NCI-H2029 (cell line): ENCODE measurements around the gene RUVBL2.

Experiments used
- DNase-seq: peaks from one replicate; lab custom pipeline; 2025; lab: John Stamatoyannopoulos, UW

The RUVBL2 gene

DNA sequence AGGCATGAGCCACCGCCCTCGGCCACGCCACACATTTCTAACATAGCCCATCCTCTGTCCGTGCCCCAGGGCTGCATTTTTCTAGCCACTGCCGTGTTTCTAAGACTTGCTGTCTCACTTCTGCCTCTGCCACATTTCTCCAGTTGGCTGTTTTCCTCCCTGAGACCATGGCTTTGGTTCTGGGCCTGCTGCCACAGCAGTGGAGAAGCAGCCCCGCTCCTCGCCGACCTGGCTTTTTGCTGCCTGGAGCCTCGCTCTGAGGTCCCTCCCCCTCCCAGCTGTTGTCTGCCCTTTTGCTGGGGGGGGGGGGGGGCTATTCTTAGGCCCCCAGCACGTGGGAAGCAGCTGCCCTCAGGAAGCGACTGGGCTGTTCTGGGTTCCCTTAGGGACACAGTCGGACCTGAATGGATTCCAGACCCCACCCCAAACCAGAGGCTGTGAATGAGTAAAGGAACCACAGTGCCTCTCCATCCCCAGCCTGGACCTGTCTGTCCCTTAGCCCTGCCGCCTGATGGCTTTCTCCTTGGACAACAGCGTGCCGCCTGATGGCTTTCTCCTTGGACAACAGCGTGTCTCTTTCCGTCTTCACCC is 3.9 kb upstream of the RUVBL2 start:
- no peak for DNase-seq

DNA sequence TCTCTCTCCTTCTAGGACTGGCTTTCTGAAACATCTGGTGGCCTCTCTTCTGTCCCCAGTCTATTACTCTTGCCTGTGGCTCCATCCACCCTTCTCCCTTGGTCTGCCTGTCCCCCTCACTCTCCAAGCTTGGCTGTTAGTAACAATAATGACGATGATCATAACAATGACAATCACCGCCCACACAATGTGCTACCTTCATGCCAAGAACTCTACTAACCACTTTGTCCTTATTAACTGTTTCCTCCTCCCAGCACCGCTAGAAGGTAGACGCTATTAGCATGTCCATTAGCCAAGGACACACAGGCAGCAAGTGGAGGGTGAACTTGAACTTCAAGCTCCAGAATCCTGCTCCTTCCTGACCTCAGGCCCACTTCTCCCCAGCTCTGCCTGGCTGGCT is 3.3 kb upstream of the RUVBL2 start:
- no peak for DNase-seq

DNA sequence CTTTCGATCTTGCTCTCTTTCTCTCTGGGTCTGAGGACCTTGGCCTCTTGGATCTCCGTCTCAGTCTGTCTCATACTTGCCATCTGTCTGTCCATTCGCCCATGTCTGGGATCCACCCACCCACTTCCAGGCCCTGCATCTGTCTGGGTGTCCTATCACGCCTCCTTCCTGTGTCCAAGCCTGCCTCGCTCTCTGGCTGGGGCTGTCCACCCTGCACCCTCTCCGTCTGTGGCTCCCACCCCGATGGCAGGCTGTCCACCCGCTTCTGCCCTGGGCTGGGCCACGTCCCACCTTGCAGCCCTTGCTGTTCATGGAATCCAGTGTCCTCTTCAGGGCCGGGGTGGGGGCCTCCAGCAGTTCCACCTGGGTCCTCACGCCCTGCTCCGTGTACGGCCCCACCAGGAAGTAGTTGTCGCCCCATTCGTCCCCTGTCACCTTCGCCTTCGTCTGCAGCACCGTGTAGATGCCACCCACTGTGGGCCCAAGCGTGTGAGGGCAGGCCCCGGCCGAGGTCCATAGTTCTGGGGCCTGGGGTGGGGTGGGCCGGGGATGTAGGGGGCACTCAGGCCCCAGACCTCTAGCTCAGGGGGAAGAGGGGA is 2.6 kb upstream of the RUVBL2 start:
- DNase-seq = no peak

DNA sequence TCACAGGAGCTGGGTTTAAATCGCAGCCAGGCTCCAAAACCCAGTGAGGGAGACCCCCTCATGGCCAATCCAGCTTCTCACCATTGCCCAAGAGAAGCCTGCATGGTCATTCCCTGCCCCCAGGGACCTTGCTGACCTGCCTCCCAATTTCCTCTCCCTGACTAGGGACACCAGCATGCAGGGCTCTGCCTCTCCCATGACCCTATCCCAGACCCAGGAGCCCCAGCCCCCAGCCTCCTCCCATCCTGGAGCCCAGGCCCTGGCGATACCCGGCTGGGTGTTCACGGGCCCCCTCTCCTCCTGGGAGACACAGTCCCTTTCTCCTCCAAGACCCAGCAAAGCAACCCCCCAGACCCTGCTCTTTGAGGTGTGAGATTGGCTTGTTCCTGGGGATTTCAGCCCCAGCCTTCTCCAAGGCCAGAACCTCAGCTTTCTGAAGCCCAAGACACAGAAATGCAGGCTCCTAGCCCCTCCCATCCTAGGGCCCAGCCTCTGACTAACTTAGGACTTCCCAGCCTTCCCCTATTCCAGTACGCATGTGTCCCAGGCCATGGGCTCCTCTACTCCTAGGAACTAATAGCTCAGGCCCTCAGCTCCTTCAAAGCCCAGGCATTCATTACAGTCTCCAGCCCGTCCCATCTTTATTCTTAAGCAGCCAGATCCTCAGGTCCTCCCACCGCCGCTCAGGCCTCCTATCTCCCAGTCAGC is 1.7 kb upstream of the RUVBL2 start:
- no peak for DNase-seq

DNA sequence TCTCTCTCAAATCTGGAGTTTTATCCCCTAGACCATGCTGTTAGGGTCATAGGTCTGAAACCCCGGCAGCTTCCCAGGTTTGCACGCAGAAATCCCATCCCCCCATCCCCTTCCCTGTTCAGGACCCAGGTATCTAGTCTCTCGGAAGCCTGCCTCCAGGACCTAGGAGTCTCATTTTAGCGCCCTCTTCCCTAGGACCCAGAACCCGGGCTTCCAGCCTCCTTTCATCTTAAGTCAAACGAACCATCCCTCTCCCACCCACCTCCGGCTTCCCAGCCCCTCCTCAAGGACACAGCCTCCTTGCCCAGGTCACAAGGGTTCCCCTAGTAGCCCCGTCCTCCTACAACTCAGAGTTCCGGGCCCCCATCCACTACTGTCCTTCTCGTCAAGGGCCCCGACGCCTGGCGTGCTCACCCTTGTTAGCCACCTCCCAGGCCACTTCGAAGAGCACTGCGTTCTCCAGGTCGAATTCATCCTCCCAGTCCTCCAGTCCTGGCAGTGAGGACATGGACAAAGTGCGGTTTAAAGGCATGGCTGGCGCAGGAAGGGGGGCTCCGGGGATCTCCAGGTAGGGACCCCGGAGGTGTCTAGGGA is 1.0 kb upstream of the RUVBL2 start:
- no peak for DNase-seq

DNA sequence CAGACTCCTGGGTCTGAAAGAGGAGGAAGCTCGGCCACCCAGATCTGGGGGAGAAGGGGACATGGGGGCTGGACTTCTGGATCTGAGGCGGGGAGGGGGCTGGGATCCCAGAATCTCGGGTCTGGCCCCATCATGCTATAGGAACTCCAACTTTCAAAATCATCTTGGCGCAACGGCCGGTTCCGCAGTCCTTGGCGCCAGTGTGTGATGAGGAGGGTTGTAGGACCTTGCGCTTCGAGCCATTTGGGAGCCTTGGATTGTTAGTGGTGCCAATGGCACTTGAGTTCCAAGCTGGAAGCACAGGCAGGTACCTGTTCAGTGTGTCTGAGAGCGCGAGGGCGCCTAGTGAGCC is 324 bp downstream of the RUVBL2 start:
- DNase-seq = no peak

DNA sequence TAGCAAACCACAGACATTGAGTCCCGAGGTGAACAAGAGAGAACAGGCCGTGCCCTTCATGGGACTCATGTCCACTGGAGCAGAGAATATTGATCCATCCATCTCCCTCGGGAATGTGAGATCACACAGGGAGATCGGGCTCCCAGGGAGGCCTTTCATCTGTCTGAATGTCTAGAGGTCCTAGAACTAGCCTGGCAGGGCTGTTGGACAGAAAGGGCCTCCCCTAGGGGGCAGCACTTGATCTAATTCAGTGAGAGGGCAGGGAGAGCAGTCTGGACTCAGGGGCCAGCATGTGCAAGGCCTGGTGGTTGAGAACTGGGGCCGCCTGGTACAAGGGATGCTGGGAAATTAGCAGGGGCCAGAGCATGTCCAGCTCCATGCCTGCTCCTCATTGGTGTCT is 4.3 kb downstream of the RUVBL2 start:
- DNase-seq = no peak

DNA sequence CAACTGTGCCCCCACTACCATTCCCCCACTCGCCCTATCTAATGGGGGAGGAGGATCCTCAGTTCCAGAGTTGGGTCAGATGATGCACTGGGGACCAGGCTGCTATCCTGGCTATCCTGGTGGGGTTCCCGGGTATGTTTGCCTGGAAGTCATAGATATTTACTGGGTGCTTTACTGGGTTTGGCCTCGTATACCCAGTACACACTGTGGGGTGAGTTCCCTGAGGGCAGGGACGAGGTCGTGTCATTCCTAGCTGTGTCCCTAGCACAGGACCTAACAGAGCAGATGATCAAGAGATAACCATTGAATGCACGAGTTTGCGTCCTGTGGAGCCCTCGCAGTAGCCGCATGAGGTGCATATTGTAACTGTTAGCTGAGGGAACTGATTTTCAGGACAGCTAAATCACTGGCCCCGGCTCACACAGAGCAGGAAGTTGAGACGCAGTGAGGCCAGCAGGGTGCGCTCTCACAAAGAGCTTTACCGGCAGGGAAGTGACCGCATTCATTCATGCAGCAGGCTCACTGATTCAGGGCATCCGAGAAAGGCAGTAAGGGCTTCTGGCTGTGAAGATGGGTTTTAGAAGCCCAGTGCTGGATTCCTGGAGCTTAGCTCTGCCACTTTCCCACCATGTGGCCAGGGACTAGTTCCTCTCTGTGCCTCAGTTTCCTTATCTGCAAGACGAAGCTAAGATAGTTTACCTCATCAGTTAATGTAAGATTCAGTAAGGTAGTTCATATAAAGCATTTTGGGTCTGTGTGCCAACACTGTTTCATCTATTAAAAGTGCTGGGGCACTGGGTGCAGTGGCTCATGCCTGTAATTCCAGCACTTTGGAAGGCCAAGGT is 6.0 kb downstream of the RUVBL2 start:
- no peak for DNase-seq

DNA sequence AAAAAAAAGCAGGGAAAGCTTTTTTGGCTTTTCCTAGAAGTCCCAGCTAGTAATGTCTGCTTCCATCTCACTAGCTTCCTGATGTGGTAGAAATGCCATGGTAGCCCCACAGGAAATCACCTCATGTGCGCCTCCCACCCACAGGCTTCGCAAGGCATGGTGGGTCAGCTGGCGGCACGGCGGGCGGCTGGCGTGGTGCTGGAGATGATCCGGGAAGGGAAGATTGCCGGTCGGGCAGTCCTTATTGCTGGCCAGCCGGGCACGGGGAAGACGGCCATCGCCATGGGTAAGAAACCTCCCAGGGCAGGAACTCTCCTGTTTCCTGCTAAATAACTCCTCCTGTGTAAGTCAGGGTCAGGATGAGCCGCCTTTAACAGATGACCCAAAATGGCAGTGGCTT is 10.4 kb downstream of the RUVBL2 start:
- no peak for DNase-seq

DNA sequence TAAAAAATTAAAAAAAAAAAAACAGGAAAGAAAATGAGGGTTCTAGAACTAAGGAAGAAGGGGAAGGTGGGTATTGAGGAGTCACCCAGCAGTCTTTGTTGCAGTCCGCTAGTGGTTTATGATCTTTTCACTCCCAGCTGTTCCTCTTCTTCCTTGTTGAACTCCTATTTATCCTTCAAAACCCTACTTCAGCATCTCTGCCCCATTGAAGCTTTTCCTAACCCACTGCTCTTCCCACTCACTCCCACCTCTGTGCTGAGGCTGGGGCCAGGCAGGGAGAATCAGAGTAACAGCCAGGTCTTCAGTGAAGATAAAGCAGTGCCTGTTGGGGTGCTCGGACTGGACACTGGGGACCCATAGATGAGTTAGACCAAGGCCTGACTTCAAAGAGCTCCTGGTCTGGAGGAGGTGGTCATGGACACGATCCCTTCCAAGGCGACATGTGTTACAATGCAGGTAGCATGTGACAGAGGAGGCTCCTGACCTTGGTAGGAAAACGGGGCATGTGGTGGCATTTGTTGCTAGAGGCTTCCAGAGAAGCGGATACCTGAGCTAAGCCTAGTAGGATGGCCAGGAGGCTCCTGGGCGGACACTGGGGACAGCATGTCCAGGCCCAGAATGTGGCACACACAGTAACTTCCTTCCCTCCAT is 11.4 kb downstream of the RUVBL2 start:
- DNase-seq = no peak

DNA sequence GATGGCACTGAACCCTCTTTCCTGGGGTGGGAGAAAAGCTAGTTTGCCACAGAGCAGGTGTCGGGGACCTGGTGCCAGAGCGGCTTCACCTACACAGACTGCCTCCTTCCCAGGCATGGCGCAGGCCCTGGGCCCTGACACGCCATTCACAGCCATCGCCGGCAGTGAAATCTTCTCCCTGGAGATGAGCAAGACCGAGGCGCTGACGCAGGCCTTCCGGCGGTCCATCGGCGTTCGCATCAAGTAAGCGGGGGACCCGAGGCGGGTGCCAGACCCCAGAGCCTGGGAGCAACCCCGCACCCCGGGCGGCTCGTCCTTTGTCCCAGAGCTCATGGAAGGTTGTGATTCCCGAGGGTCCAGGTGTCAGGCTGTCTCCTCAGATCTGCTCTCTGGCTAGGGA is 13.2 kb downstream of the RUVBL2 start:
- no peak for DNase-seq

DNA sequence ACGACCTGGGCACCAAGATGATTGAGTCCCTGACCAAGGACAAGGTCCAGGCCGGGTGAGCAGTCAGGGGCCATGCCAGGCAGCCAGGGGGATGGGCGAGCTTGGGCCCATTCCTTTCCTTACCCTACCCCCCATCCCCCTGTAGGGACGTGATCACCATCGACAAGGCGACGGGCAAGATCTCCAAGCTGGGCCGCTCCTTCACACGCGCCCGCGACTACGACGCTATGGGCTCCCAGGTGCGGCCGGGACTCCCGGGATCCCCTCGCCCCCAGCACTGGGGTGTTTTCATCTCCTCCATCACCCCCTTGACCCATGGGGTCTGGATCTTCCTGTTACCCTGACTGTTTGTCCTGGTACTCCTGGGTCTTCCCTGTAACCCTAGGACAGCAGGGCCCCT is 16.1 kb downstream of the RUVBL2 start:
- no peak for DNase-seq

DNA sequence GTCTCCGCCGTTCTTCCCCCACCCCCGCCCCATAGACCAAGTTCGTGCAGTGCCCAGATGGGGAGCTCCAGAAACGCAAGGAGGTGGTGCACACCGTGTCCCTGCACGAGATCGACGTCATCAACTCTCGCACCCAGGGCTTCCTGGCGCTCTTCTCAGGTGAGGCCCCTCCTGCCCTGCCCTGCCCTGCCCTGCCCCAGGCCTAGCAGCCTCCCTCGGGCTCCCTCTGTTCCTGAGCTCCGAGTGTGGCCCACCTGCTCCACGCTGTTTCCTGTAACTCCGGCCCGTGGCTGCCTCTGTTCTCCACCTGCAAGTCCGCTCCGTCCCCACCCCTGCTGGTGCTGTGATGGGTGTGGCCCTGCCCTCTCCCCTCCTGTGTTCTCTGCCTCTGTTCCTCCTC is 16.8 kb downstream of the RUVBL2 start:
- DNase-seq = no peak

DNA sequence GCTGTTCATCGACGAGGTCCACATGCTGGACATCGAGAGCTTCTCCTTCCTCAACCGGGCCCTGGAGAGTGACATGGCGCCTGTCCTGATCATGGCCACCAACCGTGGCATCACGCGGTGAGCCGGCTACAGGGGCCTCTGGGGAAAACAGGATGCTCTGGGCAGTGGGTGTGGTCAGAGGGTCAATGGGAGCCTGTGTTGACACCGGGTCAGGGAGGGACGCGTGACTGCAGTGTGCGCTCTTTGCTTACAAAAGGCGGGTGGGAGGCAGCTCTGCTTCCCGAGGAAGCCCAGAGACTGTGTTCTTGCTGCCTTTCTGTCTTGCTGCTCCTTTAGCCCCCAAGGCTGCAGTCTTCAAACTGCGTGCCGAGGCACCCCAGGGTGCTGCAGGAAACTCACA is 17.5 kb downstream of the RUVBL2 start:
- DNase-seq = no peak

DNA sequence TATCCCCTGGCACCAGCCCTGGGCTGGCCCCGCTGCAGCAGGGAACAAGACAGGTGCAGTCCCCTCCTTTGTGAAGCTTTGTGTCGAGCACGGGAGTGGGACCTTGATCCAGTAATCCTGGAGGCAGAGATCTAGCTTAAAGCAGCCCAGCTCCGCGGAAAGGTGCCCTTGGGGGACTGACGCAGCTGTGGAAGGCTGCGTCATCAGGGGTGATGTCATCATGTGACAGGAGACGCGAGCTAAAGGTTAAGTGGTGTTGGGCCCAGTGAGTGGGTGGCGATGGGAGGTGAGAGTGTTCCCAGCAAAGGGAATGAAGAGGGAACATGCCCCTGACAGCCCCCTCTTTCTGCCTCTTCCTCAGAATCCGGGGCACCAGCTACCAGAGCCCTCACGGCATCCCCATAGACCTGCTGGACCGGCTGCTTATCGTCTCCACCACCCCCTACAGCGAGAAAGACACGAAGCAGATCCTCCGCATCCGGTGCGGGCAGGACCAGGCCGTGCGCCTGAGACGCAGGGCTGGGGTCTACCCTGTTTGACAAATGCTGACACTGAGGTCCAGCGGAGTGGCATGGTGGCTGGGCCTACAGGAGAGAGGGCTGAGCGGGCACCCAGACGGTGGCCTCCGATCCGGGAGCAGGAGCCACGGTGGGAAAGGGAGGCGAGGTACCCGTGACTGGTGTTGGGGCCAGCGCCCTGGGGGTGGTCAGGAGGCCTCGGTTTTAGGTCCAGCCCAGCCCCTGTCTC is 20.6 kb downstream of the RUVBL2 start:
- DNase-seq = no peak

DNA sequence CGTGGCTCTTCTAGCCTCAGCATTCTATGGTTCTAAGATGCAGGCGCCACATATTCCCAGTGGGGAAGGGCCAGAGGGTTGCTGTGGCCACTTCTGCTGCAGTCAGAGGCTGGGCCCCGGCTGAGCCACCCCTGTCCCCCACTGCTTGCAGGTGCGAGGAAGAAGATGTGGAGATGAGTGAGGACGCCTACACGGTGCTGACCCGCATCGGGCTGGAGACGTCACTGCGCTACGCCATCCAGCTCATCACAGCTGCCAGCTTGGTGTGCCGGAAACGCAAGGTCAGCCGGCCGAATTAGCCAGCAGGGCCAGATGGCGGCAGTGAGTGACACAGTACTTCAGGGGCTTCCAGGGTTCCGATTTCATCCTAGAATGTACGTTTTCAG is 21.2 kb downstream of the RUVBL2 start:
- DNase-seq = no peak

DNA sequence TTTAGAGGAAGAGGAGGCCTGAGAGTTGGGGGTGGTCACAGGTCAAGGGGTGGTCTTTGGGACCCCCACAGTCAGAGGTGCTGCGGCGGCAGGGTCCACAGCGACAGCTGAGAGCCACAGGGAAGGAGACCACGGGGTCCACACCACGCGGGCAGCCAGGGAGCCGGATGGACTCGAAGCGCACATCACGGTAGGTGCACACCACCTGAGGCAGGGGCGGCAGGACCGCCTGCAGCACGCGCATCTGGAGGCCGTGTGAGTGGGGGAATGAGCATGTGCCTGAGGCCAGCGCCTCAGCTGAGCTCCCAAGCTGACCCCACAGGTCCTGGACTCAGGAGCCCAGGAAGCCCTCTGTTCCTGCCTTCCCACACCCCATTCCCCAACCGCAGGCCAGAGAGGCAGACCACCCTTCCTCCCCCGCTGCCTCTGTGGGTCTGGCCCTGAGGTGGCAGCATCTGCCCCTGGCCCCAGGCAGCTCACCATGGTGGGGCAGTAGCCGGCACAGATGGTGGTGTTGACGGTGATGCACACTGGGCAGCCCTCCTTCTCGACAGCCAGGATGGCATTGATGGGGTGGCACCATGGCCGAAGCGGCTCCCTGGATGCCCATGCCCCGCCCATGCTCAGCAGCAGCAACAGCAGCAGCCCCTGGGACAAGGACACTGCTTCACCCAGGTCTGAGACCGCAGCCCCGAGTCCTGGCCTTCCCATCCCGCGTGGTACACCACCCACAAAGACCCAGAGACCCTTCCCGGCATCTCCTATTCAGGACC is 22.6 kb downstream of the RUVBL2 start:
- no peak for DNase-seq

DNA sequence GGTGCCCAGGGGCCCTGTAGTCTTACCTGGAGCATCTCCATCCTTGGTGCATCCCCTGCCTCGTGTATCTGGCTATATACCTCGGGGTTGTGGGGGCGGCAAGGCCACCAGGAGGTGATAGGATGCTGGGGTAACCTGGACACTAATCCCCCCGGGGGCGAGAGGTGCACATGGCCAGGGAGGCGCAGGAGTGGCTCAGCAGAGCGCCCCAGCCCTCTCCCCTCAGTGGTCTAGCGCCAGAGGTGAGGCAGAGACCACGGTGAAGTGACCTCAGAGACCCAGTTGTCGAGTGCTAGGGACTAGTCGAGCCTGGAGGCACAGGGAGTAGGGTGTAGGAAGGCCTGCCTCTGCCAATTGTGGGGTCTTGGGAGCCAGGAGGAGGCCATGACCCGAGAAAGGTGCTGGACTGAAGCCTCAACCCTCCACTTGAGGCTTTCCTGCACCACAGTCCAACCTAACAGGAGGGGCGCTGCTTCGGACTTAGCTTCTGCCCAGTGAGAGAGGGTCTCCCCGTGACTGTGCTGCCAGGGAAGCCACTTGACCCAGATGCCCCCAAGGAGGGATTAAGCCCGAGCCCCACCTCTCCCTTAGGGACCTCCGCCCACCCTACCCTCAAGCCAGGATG is 23.5 kb downstream of the RUVBL2 start, which contains the start of gene LHB:
Gene LHB (minus strand): TSS at position 51 of the 625 bp plus-strand sequence. CDS start 10 bp downstream, at position 41.
- DNase-seq = no peak

DNA sequence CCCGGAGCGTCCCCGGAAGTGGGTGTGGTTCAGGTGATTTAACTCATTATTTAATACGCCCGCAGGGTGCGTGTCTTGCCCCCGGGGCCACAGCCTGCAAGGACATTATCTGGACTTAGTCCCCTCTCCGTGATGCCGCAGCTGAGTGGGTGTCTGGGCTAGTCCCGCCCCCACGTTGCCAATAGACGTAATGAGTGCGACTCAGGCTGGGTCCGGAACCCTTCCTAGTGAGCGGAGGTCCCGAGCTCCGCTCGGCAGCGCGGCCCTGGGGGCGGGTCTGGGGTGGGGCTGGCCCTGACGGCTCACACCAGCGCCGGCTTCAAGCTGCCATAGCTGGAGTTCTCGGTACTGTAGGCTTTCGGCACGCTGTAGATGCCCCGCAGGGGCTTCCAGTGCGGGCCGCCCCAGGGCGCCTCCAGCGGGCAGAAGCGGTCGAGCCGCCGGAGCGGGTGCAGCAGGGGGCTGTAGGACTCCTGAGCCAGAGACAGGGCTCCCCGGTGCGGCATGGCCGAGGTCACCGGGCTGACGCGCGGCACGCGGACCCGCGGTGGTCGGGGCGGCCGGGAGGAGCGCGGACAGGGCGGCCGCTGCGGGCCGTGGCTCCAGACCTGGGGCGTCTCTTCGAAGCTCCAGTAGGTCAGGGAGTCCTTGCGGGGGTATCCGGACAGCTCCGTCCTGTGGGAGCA is 24.1 kb downstream of the RUVBL2 start:
- no peak for DNase-seq
